Stimulated activated CD4-positive, alpha-beta T cell treated with anti-CD3 and anti-CD28 coated beads, Interleukin-1b, Interleukin-23, amount 100 ng/mL, for 4 hours (primary cell): ENCODE results near the gene KAT14.
"Not testable (repeated sequence)": the region's sequence is repeated elsewhere in the genome, so short reads cannot be mapped to it uniquely, and the experiment has no call there.

Experiments used
- DNase-seq, 2 donors: peaks; one replicate each; pipeline ENCODE4 v3.0.0-alpha.2; 2020; ENCODE audit warnings: low read depth in 2 of 2

The KAT14 gene

GRCh38 chr20:18164356-18164755 lies 26.7 kb downstream of the KAT14 start:
- no peak for DNase-seq

GRCh38 chr20:18165553-18165952 lies 27.9 kb downstream of the KAT14 start:
- no peak for DNase-seq

- no peak for DNase-seq
Measured at GRCh38 chr20:18166241-18166881, 28.7 kb downstream of the KAT14 start.

GRCh38 chr20:18166950-18167349 lies 29.3 kb downstream of the KAT14 start:
- DNase-seq: no peak

- DNase-seq: no peak
Measured at GRCh38 chr20:18172379-18172778, 34.7 kb downstream of the KAT14 start.

- no peak for DNase-seq
Measured at GRCh38 chr20:18174906-18175683, 37.4 kb downstream of the KAT14 start.

- no peak for DNase-seq
Measured at GRCh38 chr20:18176318-18176785, 38.7 kb downstream of the KAT14 start.

GRCh38 chr20:18180366-18180765 lies 42.7 kb downstream of the KAT14 start:
- not testable (repeated sequence) for DNase-seq

GRCh38 chr20:18180815-18181214 lies 43.2 kb downstream of the KAT14 start:
- no peak for DNase-seq

GRCh38 chr20:18187020-18187419 lies 49.4 kb downstream of the KAT14 start:
- DNase-seq: no peak

GRCh38 chr20:18188434-18188833 lies 50.8 kb downstream of the KAT14 start:
- DNase-seq: no peak

- no peak for DNase-seq
Measured at GRCh38 chr20:18190338-18191233, 52.9 kb downstream of the KAT14 start.

- no peak for DNase-seq
Measured at GRCh38 chr20:18191306-18191705, 53.6 kb downstream of the KAT14 start.

GRCh38 chr20:18194461-18194860 lies 56.8 kb downstream of the KAT14 start:
- DNase-seq: not testable (repeated sequence)

GRCh38 chr20:18195931-18196330 lies 58.3 kb downstream of the KAT14 start:
- DNase-seq: no peak

- DNase-seq: no peak
Measured at GRCh38 chr20:18197382-18198070, 59.9 kb downstream of the KAT14 start.

- no peak for DNase-seq
Measured at GRCh38 chr20:18202966-18203365, 65.3 kb downstream of the KAT14 start.

GRCh38 chr20:18203700-18204099 lies 66.0 kb downstream of the KAT14 start:
- DNase-seq: not testable (repeated sequence)

- DNase-seq: no peak
Measured at GRCh38 chr20:18213002-18213401, 75.3 kb downstream of the KAT14 start.

GRCh38 chr20:18215566-18215965 lies 77.9 kb downstream of the KAT14 start:
- DNase-seq: no peak

- DNase-seq: no peak
Measured at GRCh38 chr20:18218280-18218679, 80.6 kb downstream of the KAT14 start.

GRCh38 chr20:18223409-18223808 lies 85.7 kb downstream of the KAT14 start:
- DNase-seq: no peak
